ENCODE measurements around the gene PRMT1. TPM values are rescaled to one million over a fixed set of nuclear protein-coding genes. Genes with fewer than 3 reads are reported as not detected.

Gene PRMT1
- total RNA-seq, 1 donor from 2014 or later = 462 TPM

GRCh38 chr19:49682274-49682673 lies 5.2 kb downstream of the PRMT1 start:
- Mint-ChIP-seq H3K27me3 (ENCODE audit: insufficient read depth) (no peaks in the 10 kb centered on the region), H3K27ac (no peak overlapping the region), H3K4me3 (no peak overlapping the region), H3K4me1 (ENCODE audit: low read depth) (peaks cover 22% of the 10 kb centered on the region), H3K9me3 (no peaks in the 10 kb centered on the region), H3K36me3 (ENCODE audit: low read depth) (peaks cover 40% of the 10 kb centered on the region)
- DNase-seq (ENCODE audit: low spot score) = no peak
- intact Hi-C loops (cut with micrococcal nuclease) = no loop called here

GRCh38 chr19:49683814-49684250 lies 6.8 kb downstream of the PRMT1 start:
- Mint-ChIP-seq H3K27me3 (ENCODE audit: insufficient read depth) (no peaks in the 10 kb centered on the region), H3K4me3 (no peak overlapping the region), H3K9me3 (no peaks in the 10 kb centered on the region), H3K36me3 (ENCODE audit: low read depth) (peaks cover 41% of the 10 kb centered on the region), H3K27ac (no peak overlapping the region), H3K4me1 (ENCODE audit: low read depth) (peaks cover 14% of the 10 kb centered on the region)
- no peak for DNase-seq (ENCODE audit: low spot score)
- intact Hi-C loops (cut with micrococcal nuclease) = no loop called here

- no peaks in the 10 kb centered on the region for H3K9me3 Mint-ChIP-seq
- H3K4me3 Mint-ChIP-seq = no peak overlapping the region
- DNase-seq (ENCODE audit: low spot score) = no peak
- no peaks in the 10 kb centered on the region for H3K27me3 Mint-ChIP-seq (ENCODE audit: insufficient read depth)
- H3K4me1 Mint-ChIP-seq (ENCODE audit: low read depth) = peaks cover 14% of the 10 kb centered on the region
- intact Hi-C loops (cut with micrococcal nuclease) = no loop called here
- no peak overlapping the region for H3K27ac Mint-ChIP-seq
- peaks cover 41% of the 10 kb centered on the region for H3K36me3 Mint-ChIP-seq (ENCODE audit: low read depth)
These were observed 7.3 kb downstream of the PRMT1 start for GRCh38 chr19:49684251-49684982.

GRCh38 chr19:49684983-49685553 lies 8.0 kb downstream of the PRMT1 start:
- intact Hi-C loops (cut with micrococcal nuclease) = no loop called here
- peaks cover 12% of the 10 kb centered on the region for H3K4me1 Mint-ChIP-seq (ENCODE audit: low read depth)
- no peak overlapping the region for H3K4me3 Mint-ChIP-seq
- no peak overlapping the region for H3K27ac Mint-ChIP-seq
- peaks cover 4% of the 10 kb centered on the region for H3K27me3 Mint-ChIP-seq (ENCODE audit: insufficient read depth)
- no peaks in the 10 kb centered on the region for H3K9me3 Mint-ChIP-seq
- DNase-seq (ENCODE audit: low spot score) = no peak
- peaks cover 44% of the 10 kb centered on the region for H3K36me3 Mint-ChIP-seq (ENCODE audit: low read depth)

GRCh38 chr19:49685845-49686332 lies 8.8 kb downstream of the PRMT1 start:
- Mint-ChIP-seq H3K4me3 (no peak overlapping the region), H3K9me3 (no peaks in the 10 kb centered on the region), H3K27ac (peak overlapping the region; percentile 34), H3K36me3 (ENCODE audit: low read depth) (peaks cover 44% of the 10 kb centered on the region), H3K27me3 (ENCODE audit: insufficient read depth) (peaks cover 10% of the 10 kb centered on the region), H3K4me1 (ENCODE audit: low read depth) (peaks cover 17% of the 10 kb centered on the region)
- intact Hi-C loops (cut with micrococcal nuclease) = no loop called here
- DNase-seq (ENCODE audit: low spot score) = no peak

GRCh38 chr19:49686503-49687088 lies 9.5 kb downstream of the PRMT1 start:
- H3K4me1 Mint-ChIP-seq (ENCODE audit: low read depth) = peaks cover 19% of the 10 kb centered on the region
- H3K4me3 Mint-ChIP-seq = no peak overlapping the region
- intact Hi-C loops (cut with micrococcal nuclease) = no loop called here
- H3K27ac Mint-ChIP-seq = no peak overlapping the region
- no peaks in the 10 kb centered on the region for H3K9me3 Mint-ChIP-seq
- peaks cover 41% of the 10 kb centered on the region for H3K36me3 Mint-ChIP-seq (ENCODE audit: low read depth)
- DNase-seq (ENCODE audit: low spot score) = no peak
- peaks cover 12% of the 10 kb centered on the region for H3K27me3 Mint-ChIP-seq (ENCODE audit: insufficient read depth)

- no peaks in the 10 kb centered on the region for H3K9me3 Mint-ChIP-seq
- peaks cover 19% of the 10 kb centered on the region for H3K4me1 Mint-ChIP-seq (ENCODE audit: low read depth)
- H3K4me3 Mint-ChIP-seq = no peak overlapping the region
- intact Hi-C loops (cut with micrococcal nuclease) = no loop called here
- H3K27me3 Mint-ChIP-seq (ENCODE audit: insufficient read depth) = peaks cover 12% of the 10 kb centered on the region
- H3K27ac Mint-ChIP-seq = no peak overlapping the region
- DNase-seq (ENCODE audit: low spot score) = no peak
- H3K36me3 Mint-ChIP-seq (ENCODE audit: low read depth) = peaks cover 39% of the 10 kb centered on the region
These were observed 10.1 kb downstream of the PRMT1 start for GRCh38 chr19:49687150-49687549.

- Mint-ChIP-seq H3K27me3 (ENCODE audit: insufficient read depth) (peaks cover 14% of the 10 kb centered on the region), H3K4me3 (peak overlapping the region; percentile 2), H3K27ac (no peak overlapping the region), H3K36me3 (ENCODE audit: low read depth) (peaks cover 34% of the 10 kb centered on the region), H3K9me3 (no peaks in the 10 kb centered on the region), H3K4me1 (ENCODE audit: low read depth) (peaks cover 19% of the 10 kb centered on the region)
- intact Hi-C loops (cut with micrococcal nuclease) = no loop called here
- no peak for DNase-seq (ENCODE audit: low spot score)
These were observed 10.7 kb downstream of the PRMT1 start for GRCh38 chr19:49687566-49688316.

GRCh38 chr19:49688531-49689132 lies 11.6 kb downstream of the PRMT1 start:
- H3K27ac Mint-ChIP-seq = no peak overlapping the region
- H3K9me3 Mint-ChIP-seq = no peaks in the 10 kb centered on the region
- H3K27me3 Mint-ChIP-seq (ENCODE audit: insufficient read depth) = peaks cover 14% of the 10 kb centered on the region
- DNase-seq (ENCODE audit: low spot score) = no peak
- peaks cover 19% of the 10 kb centered on the region for H3K4me1 Mint-ChIP-seq (ENCODE audit: low read depth)
- peaks cover 33% of the 10 kb centered on the region for H3K36me3 Mint-ChIP-seq (ENCODE audit: low read depth)
- no peak overlapping the region for H3K4me3 Mint-ChIP-seq
- intact Hi-C loops (cut with micrococcal nuclease) = no loop called here

- peaks cover 26% of the 10 kb centered on the region for H3K36me3 Mint-ChIP-seq (ENCODE audit: low read depth)
- peak within 1 kb of the TSS; percentile 70 for H3K27ac Mint-ChIP-seq
- intact Hi-C loops (cut with micrococcal nuclease) = no loop called here
- peak within 1 kb of the TSS; percentile 5 for H3K4me3 Mint-ChIP-seq
- DNase-seq (ENCODE audit: low spot score) = no peak
- H3K27me3 Mint-ChIP-seq (ENCODE audit: insufficient read depth) = peaks cover 14% of the 10 kb centered on the region
- H3K4me1 Mint-ChIP-seq (ENCODE audit: low read depth) = peaks cover 19% of the 10 kb centered on the region
- no peaks in the 10 kb centered on the region for H3K9me3 Mint-ChIP-seq
These were observed 12.3 kb downstream of the PRMT1 start, which contains the start of gene ADM5 for GRCh38 chr19:49689133-49690078. Gene ADM5, plus strand, starts transcription at chr19:49689594. Its CDS starts 244 bp downstream, at chr19:49689838.

- Mint-ChIP-seq H3K4me3 (peak overlapping the region; percentile 77), H3K27ac (peak overlapping the region; percentile 70), H3K36me3 (ENCODE audit: low read depth) (peaks cover 25% of the 10 kb centered on the region), H3K27me3 (ENCODE audit: insufficient read depth) (peaks cover 14% of the 10 kb centered on the region), H3K4me1 (ENCODE audit: low read depth) (peaks cover 19% of the 10 kb centered on the region), H3K9me3 (no peaks in the 10 kb centered on the region)
- intact Hi-C loops (cut with micrococcal nuclease) = no loop called here
- DNase-seq (ENCODE audit: low spot score) = no peak
These were observed 13.1 kb downstream of the PRMT1 start for GRCh38 chr19:49690079-49690655.
